HepG2 (cell line): Measurements from ENCODE around the gene NDUFA8. TPM values are rescaled to one million over a fixed set of nuclear protein-coding genes. Genes with fewer than 3 reads are reported as not detected.
A peak's percentile ranks its signal among the peaks of the same experiment; 100 is the strongest.

Experiments
- ARID4A ChIP-seq: sonication (generic); formaldehyde crosslinking; IDR thresholded peaks from 2 replicates; pipeline ENCODE4 v1.5.0; 2020; ENCODE audit warnings: mild to moderate bottlenecking, missing genetic modification reagents, borderline replicate concordance
- BCL3 ChIP-seq: sonication (generic); formaldehyde crosslinking; IDR thresholded peaks from 2 replicates; pipeline ENCODE4 v1.5.1; 2020; ENCODE audit warnings: mild to moderate bottlenecking, missing genetic modification reagents, moderate library complexity
- CSRNP2 ChIP-seq: sonication (generic); formaldehyde crosslinking; conservative IDR thresholded peaks from 2 replicates; pipeline ENCODE4 v1.8.0; 2022; ENCODE audit warnings: low read depth, missing genetic modification reagents
- FOXC1 ChIP-seq: sonication (generic); formaldehyde crosslinking; IDR thresholded peaks from 2 replicates; pipeline ENCODE4 v1.8.0; 2022; ENCODE audit warnings: mild to moderate bottlenecking, missing genetic modification reagents, borderline replicate concordance
- FOXO1 ChIP-seq: sonication (generic); formaldehyde crosslinking; IDR thresholded peaks from 2 replicates; pipeline ENCODE4 v1.4.0; 2020; ENCODE audit warnings: missing genetic modification reagents
- GATA4 ChIP-seq: sonication (generic); IDR thresholded peaks from 2 replicates; pipeline ENCODE4 v1.6.1; 2016; ENCODE audit warnings: antibody characterized with exemption, low read depth, borderline replicate concordance
- GATAD1 ChIP-seq: IDR thresholded peaks from 2 replicates; pipeline ENCODE4 v1.6.1; 2016; ENCODE audit warnings: missing genetic modification reagents, missing compliant biosample characterization
- ZBTB26 ChIP-seq: IDR thresholded peaks from 2 replicates; pipeline ENCODE4 v1.6.1; 2016; ENCODE audit warnings: missing compliant biosample characterization, missing genetic modification reagents, borderline replicate concordance
- ZNF441 ChIP-seq: sonication (generic); formaldehyde crosslinking; IDR thresholded peaks from 2 replicates; pipeline ENCODE4 v1.7.0; 2021; ENCODE audit warnings: missing genetic modification reagents, borderline replicate concordance
- polyA plus RNA-seq, 8 experiments: library from polyadenylated mRNA; depleted of rRNA in 3 of 8; stranded (reverse) in 7 of 8; unstranded in 1 of 8; fragments of >200 nt; fragmentation: Illumina TruSeq in 4 of 8; extraction: Trizol in 4 of 8; gene quantifications; 2 replicates each; pipeline versions ENCODE4 v1.2.1 to v1.2.3, GENCODE V29; 2011 to 2016; ENCODE audit warnings: low read depth in 4 of 8, missing spikeins in 1 of 8, mixed read lengths in 1 of 8; ENCODE audit not compliant: insufficient read depth in 1 of 8
- total RNA-seq, 5 experiments: library from RNA; depleted of rRNA; stranded (reverse); fragments of >200 nt; fragmentation: Illumina TruSeq; extraction: Trizol; gene quantifications; 2 replicates each; pipeline ENCODE4 v1.2.3, GENCODE V29; 2016; ENCODE audit warnings: low read depth in 1 of 5

Gene NDUFA8
- total and polyA plus RNA-seq, 2 of the 13 experiments (the other 11 are each of a cell fraction or from before 2014, with no cell fraction given), result 68.6 to 71.7 TPM

GRCh38 chr9:122159026-122159924, at the start of gene NDUFA8, which contains the start of gene MORN5 (continued):
- TF ChIP-seq ZNF441 (CRISPR knock-in tag) (no peak), BCL3 (CRISPR knock-in tag) (no peak), GATAD1 (CRISPR knock-in tag) (peak; percentile 84), GATA4 (no peak), ZBTB26 (CRISPR knock-in tag) (peak; percentile 59; the same call in 1 of the 2 replicates), ARID4A (CRISPR knock-in tag) (peak; percentile 79), CSRNP2 (CRISPR knock-in tag) (no peak), FOXC1 (CRISPR knock-in tag) (no peak; the same call in 1 of the 2 replicates), FOXO1 (CRISPR knock-in tag) (peak; percentile 11; the same call in 1 of the 2 replicates)
